H1 (cell line): ENCODE results near the gene CCDC71L.

Source experiments
- BACH1 ChIP-seq: IDR thresholded peaks from 2 replicates; pipeline ENCODE4 v1.6.1; 2012; ENCODE audit warnings: low read length, improper control_type of control experiment
- EZH2 ChIP-seq: fragments of 200-600 bp; sonication (generic); IDR thresholded peaks from 2 replicates; pipeline ENCODE4 v1.7.1; 2012; ENCODE audit warnings: low read depth, mild to moderate bottlenecking, moderate library complexity, low read length, inconsistent platforms; ENCODE audit not compliant: severe bottlenecking
- FOSL1 ChIP-seq: IDR thresholded peaks from 2 replicates; pipeline ENCODE4 v1.6.1; 2011; ENCODE audit warnings: mild to moderate bottlenecking, low read depth, low read length, moderate library complexity; ENCODE audit not compliant: insufficient read depth
- HDAC2 ChIP-seq, 2 experiments: fragments of 300-600 bp in 1 of 2; sonication (generic) in 1 of 2; IDR thresholded peaks; 2 replicates each; pipeline ENCODE4 v1.6.1; 2011 to 2012; ENCODE audit warnings: low read depth in 2 of 2, low read length in 2 of 2, mild to moderate bottlenecking in 2 of 2, moderate library complexity in 2 of 2, borderline replicate concordance in 1 of 2, inconsistent platforms in 1 of 2
- HDAC6 ChIP-seq: IDR thresholded peaks from one replicate; pipeline ENCODE4 v1.7.1; 2012; ENCODE audit warnings: low read depth, mild to moderate bottlenecking, inconsistent platforms, low read length, moderate library complexity
- NANOG ChIP-seq: IDR thresholded peaks from 2 replicates; pipeline ENCODE4 v1.6.1; 2011; ENCODE audit warnings: low read length, low read depth, mild to moderate bottlenecking, inconsistent platforms; ENCODE audit not compliant: insufficient read depth, poor library complexity, severe bottlenecking
- POLR2A ChIP-seq, 2 experiments: IDR thresholded peaks; 1 replicate in 1 of 2; 2 replicates in 1 of 2; pipeline ENCODE4 v1.6.1; 2011; ENCODE audit warnings: low read depth in 2 of 2, low read length in 2 of 2, mild to moderate bottlenecking in 2 of 2; ENCODE audit errors: control extremely low read depth in 1 of 2
- RAD21 ChIP-seq, 2 experiments: IDR thresholded peaks in 1 of 2; conservative IDR thresholded peaks in 1 of 2; 2 replicates each; pipeline ENCODE4 v1.6.1; 2011; ENCODE audit warnings: low read depth in 2 of 2, low read length in 2 of 2, improper control_type of control experiment in 1 of 2, inconsistent platforms in 1 of 2, mild to moderate bottlenecking in 1 of 2, moderate library complexity in 1 of 2
- RFX5 ChIP-seq: IDR thresholded peaks from 2 replicates; pipeline ENCODE4 v1.6.1; 2011; ENCODE audit warnings: low read depth, low read length, improper control_type of control experiment, borderline replicate concordance
- SIN3A ChIP-seq, 2 experiments: IDR thresholded peaks in 1 of 2; conservative IDR thresholded peaks in 1 of 2; 2 replicates each; pipeline ENCODE4 v1.6.1; 2011 to 2012; ENCODE audit warnings: low read length in 2 of 2, improper control_type of control experiment in 1 of 2, low read depth in 1 of 2, mild to moderate bottlenecking in 1 of 2
- TEAD4 ChIP-seq: IDR thresholded peaks from 2 replicates; pipeline ENCODE4 v1.6.1; 2012; ENCODE audit warnings: low read depth, low read length, inconsistent platforms, mixed read lengths
- ZNF274 ChIP-seq: IDR thresholded peaks from 2 replicates; pipeline ENCODE4 v1.7.0; 2012; ENCODE audit warnings: low read length, borderline replicate concordance; ENCODE audit errors: extremely low read depth
- TF ChIP-seq, protein P1 (sequence below), 3 experiments: IDR thresholded peaks; 1 replicate in 2 of 3; 2 replicates in 1 of 3; pipeline versions ENCODE4 v1.5.1 to v1.6.1; 2011; ENCODE audit warnings: low read length in 3 of 3, mild to moderate bottlenecking in 3 of 3, inconsistent platforms in 2 of 3, low read depth in 1 of 3, moderate library complexity in 1 of 3; ENCODE audit not compliant: insufficient read depth in 1 of 3; ENCODE audit errors: control extremely low read depth in 1 of 3

DNA sequence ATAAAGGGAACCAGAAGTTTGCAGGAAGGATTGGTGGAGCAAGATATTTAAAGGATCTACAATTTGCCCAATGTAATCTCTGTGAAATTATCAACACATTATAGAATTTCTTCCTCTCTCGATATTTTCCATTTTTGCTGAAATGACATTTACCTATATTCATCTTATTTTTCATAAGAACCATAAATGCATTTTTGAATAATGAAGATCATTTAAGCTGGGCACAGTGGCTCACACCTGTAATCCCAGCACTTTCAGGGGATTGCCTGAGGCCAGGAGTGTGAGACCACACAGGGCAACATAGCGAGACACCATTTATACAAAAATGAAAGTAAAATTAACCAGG, 37.7 kb downstream of the CCDC71L start:
- TF ChIP-seq POLR2A (IDR thresholded peaks at IDR 0.05; ENCODE audit: control extremely low read depth in 1 of 2, low read depth in 2 of 2, low read length in 2 of 2): no peak
- no peak for TF ChIP-seq RFX5
- TF ChIP-seq, protein P1, sequence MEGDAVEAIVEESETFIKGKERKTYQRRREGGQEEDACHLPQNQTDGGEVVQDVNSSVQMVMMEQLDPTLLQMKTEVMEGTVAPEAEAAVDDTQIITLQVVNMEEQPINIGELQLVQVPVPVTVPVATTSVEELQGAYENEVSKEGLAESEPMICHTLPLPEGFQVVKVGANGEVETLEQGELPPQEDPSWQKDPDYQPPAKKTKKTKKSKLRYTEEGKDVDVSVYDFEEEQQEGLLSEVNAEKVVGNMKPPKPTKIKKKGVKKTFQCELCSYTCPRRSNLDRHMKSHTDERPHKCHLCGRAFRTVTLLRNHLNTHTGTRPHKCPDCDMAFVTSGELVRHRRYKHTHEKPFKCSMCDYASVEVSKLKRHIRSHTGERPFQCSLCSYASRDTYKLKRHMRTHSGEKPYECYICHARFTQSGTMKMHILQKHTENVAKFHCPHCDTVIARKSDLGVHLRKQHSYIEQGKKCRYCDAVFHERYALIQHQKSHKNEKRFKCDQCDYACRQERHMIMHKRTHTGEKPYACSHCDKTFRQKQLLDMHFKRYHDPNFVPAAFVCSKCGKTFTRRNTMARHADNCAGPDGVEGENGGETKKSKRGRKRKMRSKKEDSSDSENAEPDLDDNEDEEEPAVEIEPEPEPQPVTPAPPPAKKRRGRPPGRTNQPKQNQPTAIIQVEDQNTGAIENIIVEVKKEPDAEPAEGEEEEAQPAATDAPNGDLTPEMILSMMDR (IDR thresholded peaks at IDR 0.05; ENCODE audit: control extremely low read depth in 1 of 3, insufficient read depth in 1 of 3, low read depth in 1 of 3, low read length in 3 of 3): no peak
- no peak for TF ChIP-seq HDAC6
- TF ChIP-seq TEAD4: no peak
- no peak for TF ChIP-seq RAD21 (IDR thresholded peaks at IDR 0.05 in 1 of 2, conservative IDR thresholded peaks at IDR 0.05 in 1 of 2; ENCODE audit: low read depth in 2 of 2, low read length in 2 of 2)
- TF ChIP-seq EZH2: no peak
- no peak for TF ChIP-seq HDAC2 (IDR thresholded peaks at IDR 0.05; ENCODE audit: borderline replicate concordance in 1 of 2, low read depth in 2 of 2, low read length in 2 of 2)
- no peak for TF ChIP-seq ZNF274
- TF ChIP-seq FOSL1: no peak
- no peak for TF ChIP-seq SIN3A (conservative IDR thresholded peaks at IDR 0.05 in 1 of 2, IDR thresholded peaks at IDR 0.05 in 1 of 2; ENCODE audit: low read depth in 1 of 2, low read length in 2 of 2)
- no peak for TF ChIP-seq BACH1
- TF ChIP-seq NANOG: no peak
